GM12873 (cell line): ENCODE data around the gene HSD17B11.

Experiments used
- CTCF ChIP-seq: IDR thresholded peaks from 2 replicates; pipeline ENCODE4 v1.5.1; 2012; ENCODE audit warnings: low read depth, mild to moderate bottlenecking, moderate library complexity, low read length, control low read depth; ENCODE audit not compliant: insufficient read depth; ENCODE audit errors: missing control alignments

HSD17B11 gene

GRCh38 chr4:87333267-87333666 lies 57.7 kb downstream of the HSD17B11 start:
- TF ChIP-seq CTCF, result no peak

GRCh38 chr4:87330761-87331160 lies 60.2 kb downstream of the HSD17B11 start:
- TF ChIP-seq CTCF, result no peak

GRCh38 chr4:87327136-87327535 lies 63.9 kb downstream of the HSD17B11 start:
- TF ChIP-seq CTCF, result no peak

GRCh38 chr4:87326460-87326859 lies 64.5 kb downstream of the HSD17B11 start:
- no peak for TF ChIP-seq CTCF

- TF ChIP-seq CTCF, result no peak
Observed at GRCh38 chr4:87322754-87323153, 68.2 kb downstream of the HSD17B11 start, which contains the start of gene HSD17B13. Gene HSD17B13 (minus strand): TSS chr4:87322882. CDS start chr4:87322841, 41 bp downstream.

- no peak for TF ChIP-seq CTCF
Observed at GRCh38 chr4:87321888-87322287, 69.1 kb downstream of the HSD17B11 start.

GRCh38 chr4:87317527-87317926 lies 73.5 kb downstream of the HSD17B11 start:
- no peak for TF ChIP-seq CTCF

GRCh38 chr4:87316961-87317360 lies 74.0 kb downstream of the HSD17B11 start:
- TF ChIP-seq CTCF, result no peak
